ENCODE data around the gene CDK6. TPM values are rescaled to one million over a fixed set of nuclear protein-coding genes. Genes with fewer than 3 reads are reported as not detected.

The CDK6 gene
- total RNA-seq, 1 experiment from 2014 or later: 10.5 TPM

DNA sequence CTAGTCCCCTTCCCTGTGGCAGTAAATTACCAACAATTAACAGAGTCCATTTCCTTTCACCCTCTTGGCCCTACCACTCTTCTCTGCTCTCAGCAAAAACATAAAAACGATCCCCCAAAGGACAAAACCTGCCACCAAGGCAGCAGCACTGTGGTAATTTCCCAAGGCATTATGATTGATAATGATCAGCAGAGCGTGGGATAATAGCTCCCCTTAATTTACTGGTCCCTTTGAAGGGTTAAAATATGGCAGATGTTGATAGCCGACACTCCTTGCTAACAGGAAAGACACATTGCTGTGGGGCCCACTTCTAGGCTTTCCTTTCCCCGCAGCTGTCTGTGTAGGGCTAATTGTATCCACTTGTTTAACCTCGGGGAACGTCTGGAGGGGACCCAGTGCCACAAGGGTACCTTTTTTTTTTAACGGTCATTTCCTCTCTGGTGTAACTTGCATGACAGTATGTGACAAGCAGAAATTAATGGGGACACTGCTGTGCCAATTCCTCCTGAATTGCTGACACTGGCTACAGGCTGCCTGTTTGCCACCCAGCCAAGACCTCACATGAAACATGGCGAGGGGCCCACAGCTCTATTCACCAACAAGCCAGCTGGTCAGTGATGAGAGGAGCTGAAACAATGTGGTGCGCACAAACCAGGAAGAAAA is 81.3 kb downstream of the CDK6 start:
- no peaks in the 10 kb centered on the region for H3K36me3 ChIP-seq (ENCODE audit: insufficient read depth, low read length, poor library complexity, severe bottlenecking)
- H3K27ac ChIP-seq (ENCODE audit: low read depth, low read length, poor library complexity, severe bottlenecking): no peak overlapping the region
- no peaks in the 10 kb centered on the region for H3K27me3 ChIP-seq (replicated peaks; ENCODE audit: insufficient read depth, low read depth, low read length, poor library complexity)
- BruUV-seq (replicated peaks): no TSS peak
- TF ChIP-seq, protein P1, sequence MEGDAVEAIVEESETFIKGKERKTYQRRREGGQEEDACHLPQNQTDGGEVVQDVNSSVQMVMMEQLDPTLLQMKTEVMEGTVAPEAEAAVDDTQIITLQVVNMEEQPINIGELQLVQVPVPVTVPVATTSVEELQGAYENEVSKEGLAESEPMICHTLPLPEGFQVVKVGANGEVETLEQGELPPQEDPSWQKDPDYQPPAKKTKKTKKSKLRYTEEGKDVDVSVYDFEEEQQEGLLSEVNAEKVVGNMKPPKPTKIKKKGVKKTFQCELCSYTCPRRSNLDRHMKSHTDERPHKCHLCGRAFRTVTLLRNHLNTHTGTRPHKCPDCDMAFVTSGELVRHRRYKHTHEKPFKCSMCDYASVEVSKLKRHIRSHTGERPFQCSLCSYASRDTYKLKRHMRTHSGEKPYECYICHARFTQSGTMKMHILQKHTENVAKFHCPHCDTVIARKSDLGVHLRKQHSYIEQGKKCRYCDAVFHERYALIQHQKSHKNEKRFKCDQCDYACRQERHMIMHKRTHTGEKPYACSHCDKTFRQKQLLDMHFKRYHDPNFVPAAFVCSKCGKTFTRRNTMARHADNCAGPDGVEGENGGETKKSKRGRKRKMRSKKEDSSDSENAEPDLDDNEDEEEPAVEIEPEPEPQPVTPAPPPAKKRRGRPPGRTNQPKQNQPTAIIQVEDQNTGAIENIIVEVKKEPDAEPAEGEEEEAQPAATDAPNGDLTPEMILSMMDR (conservative IDR thresholded peaks at IDR 0.05; ENCODE audit: low read depth, low read length): no peak
- TF ChIP-seq EZH2 (IDR thresholded peaks at IDR 0.05; ENCODE audit: borderline replicate concordance, low read depth, low read length, poor library complexity, severe bottlenecking): no peak
- intact Hi-C loops (cut with micrococcal nuclease; ENCODE audit: unreplicated experiment): no loop called here
- ChIA-PET CTCF (no interaction called here), POLR2A (ENCODE audit: low non-redundant PET) (interaction anchor here (0.8 kb wide), 1 partner anchor 31 kb away, joined by 6 read pairs; no protein-coding TSS in a partner anchor)
- DNase-seq (ENCODE audit: low spot score): peak; percentile 37
- H3K4me3 ChIP-seq (ENCODE audit: low read depth, low read length, poor library complexity, severe bottlenecking): no peak overlapping the region
- peaks cover 7% of the 10 kb centered on the region for H3K4me1 ChIP-seq (ENCODE audit: insufficient read depth, low read length, poor library complexity, severe bottlenecking)
- no peaks in the 10 kb centered on the region for H3K9me3 ChIP-seq (ENCODE audit: low read depth, low read length, poor library complexity, severe bottlenecking)

DNA sequence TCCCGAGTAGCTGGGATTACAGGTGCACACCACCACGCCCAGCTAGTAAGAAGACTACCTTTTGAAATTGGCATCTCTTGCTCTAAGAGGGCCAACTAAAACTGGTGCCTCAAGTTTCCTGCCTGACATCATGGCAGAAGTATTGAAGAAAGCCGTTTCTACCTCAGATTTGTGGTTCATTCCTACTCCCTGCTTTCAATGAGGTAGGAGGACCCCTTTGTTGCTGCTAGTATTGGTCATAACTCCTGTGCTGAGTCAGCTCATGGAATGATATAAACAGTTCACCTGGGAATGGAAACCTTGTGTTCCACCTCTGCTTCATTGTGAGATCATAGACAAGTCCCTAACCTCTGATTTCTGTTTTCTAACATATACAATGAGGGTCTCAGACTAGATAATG is 82.8 kb downstream of the CDK6 start:
- no peaks in the 10 kb centered on the region for H3K36me3 ChIP-seq (ENCODE audit: insufficient read depth, low read length, poor library complexity, severe bottlenecking)
- intact Hi-C loops (cut with micrococcal nuclease; ENCODE audit: unreplicated experiment): no loop called here
- DNase-seq (ENCODE audit: low spot score): no peak
- BruUV-seq (replicated peaks): no TSS peak
- TF ChIP-seq, protein P1 (conservative IDR thresholded peaks at IDR 0.05; ENCODE audit: low read depth, low read length): no peak
- TF ChIP-seq EZH2 (IDR thresholded peaks at IDR 0.05; ENCODE audit: borderline replicate concordance, low read depth, low read length, poor library complexity, severe bottlenecking): no peak
- POLR2A ChIA-PET (ENCODE audit: low non-redundant PET): no interaction called here
- no peaks in the 10 kb centered on the region for H3K27me3 ChIP-seq (replicated peaks; ENCODE audit: insufficient read depth, low read depth, low read length, poor library complexity)
- no peak overlapping the region for H3K27ac ChIP-seq (ENCODE audit: low read depth, low read length, poor library complexity, severe bottlenecking)
- peaks cover 7% of the 10 kb centered on the region for H3K4me1 ChIP-seq (ENCODE audit: insufficient read depth, low read length, poor library complexity, severe bottlenecking)
- CTCF ChIA-PET: no interaction called here
- H3K9me3 ChIP-seq (ENCODE audit: low read depth, low read length, poor library complexity, severe bottlenecking): no peaks in the 10 kb centered on the region
- no peak overlapping the region for H3K4me3 ChIP-seq (ENCODE audit: low read depth, low read length, poor library complexity, severe bottlenecking)

DNA sequence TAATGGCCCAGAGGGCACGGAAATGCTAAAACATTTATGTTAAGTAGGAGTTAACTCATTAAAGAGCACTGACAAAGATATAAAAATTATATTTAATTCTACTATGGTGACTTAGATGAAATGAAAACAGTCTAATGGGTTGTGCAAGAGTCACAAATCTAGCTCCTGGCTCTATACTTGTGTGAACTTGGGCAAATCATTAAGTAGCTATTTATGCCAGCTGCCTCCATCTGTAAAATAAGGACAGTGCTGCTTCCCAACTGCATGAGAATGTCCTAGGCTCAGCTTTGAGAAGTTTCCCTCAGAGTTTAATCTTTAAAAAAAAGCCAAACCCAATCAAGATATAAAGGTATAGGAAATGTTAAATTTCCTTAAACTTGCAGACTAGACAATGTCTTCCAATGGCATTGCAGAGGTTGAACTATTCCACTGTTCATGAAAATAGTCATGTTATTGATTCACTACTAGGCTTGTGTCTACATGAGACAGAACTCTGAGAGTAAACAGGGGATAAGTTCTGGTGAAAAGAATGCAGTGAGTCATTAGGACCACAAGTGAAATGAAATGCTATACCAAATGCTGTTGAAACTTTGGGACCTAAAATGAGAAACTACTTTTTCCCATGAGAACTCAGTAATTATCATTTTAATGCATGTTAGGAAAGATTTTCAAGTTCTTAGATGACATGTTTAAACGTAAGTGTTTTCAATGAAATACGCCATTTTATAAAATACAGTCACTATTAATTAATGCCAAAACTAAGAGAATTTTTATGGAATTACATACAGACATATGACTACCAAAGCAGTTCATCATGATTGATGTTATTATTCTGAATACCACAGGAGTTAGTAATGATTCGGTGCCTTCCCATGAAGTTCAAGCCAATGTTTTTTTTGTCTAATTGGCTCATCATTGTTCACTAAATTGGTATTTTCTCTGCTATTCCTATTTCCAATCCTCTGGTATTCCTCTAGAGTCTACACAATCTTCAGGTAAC is 84.2 kb downstream of the CDK6 start:
- no peak for DNase-seq (ENCODE audit: low spot score)
- ChIA-PET CTCF (no interaction called here), POLR2A (ENCODE audit: low non-redundant PET) (no interaction called here)

More for the DNA sequence above, 84.2 kb downstream of the CDK6 start:
- BruUV-seq (replicated peaks): no TSS peak
- H3K36me3 ChIP-seq (ENCODE audit: insufficient read depth, low read length, poor library complexity, severe bottlenecking): no peaks in the 10 kb centered on the region
- intact Hi-C loops (cut with micrococcal nuclease; ENCODE audit: unreplicated experiment): no loop called here
- H3K4me3 ChIP-seq (ENCODE audit: low read depth, low read length, poor library complexity, severe bottlenecking): no peak overlapping the region
- H3K9me3 ChIP-seq (ENCODE audit: low read depth, low read length, poor library complexity, severe bottlenecking): no peaks in the 10 kb centered on the region
- H3K27me3 ChIP-seq (replicated peaks; ENCODE audit: insufficient read depth, low read depth, low read length, poor library complexity): no peaks in the 10 kb centered on the region
- peaks cover 7% of the 10 kb centered on the region for H3K4me1 ChIP-seq (ENCODE audit: insufficient read depth, low read length, poor library complexity, severe bottlenecking)
- H3K27ac ChIP-seq (ENCODE audit: low read depth, low read length, poor library complexity, severe bottlenecking): no peak overlapping the region
- TF ChIP-seq EZH2 (IDR thresholded peaks at IDR 0.05; ENCODE audit: borderline replicate concordance, low read depth, low read length, poor library complexity, severe bottlenecking): no peak
- TF ChIP-seq, protein P1 (conservative IDR thresholded peaks at IDR 0.05; ENCODE audit: low read depth, low read length): no peak

All from A673 (cell line).